ENCODE results near the gene SOWAHC. TPM values are rescaled to one million over a fixed set of nuclear protein-coding genes. Genes with fewer than 3 reads are reported as not detected.
"Not testable (repeated sequence)": the region's sequence is repeated elsewhere in the genome, so short reads cannot be mapped to it uniquely, and the experiment has no call there.

SOWAHC gene
- total RNA-seq, 1 donor from 2014 or later, result 12.7 TPM

DNA sequence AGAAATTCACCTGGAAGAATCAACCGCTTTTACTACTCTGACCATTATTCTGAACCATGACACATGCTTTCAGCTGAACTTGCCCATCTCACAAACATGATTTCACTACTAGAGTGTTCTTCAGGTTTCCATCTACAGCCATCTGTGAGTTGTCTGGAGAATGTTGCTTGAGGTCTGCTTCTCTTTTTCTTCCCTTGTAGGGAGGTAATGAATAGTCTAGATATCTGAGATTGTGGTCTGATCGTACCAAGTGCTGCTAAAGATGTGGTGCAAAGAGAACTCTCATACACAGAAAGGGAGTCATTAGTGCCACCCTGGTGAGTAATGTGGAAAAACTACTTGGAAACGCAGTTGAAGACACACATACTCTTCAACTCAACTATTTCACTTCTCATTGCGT lies 10.2 kb downstream of the SOWAHC start:
- H3K9me3 Mint-ChIP-seq (ENCODE audit: unreplicated experiment), result no peaks in the 10 kb centered on the region
- no peaks in the 10 kb centered on the region for H3K4me1 Mint-ChIP-seq (ENCODE audit: unreplicated experiment)
- TF ChIP-seq, protein P1, sequence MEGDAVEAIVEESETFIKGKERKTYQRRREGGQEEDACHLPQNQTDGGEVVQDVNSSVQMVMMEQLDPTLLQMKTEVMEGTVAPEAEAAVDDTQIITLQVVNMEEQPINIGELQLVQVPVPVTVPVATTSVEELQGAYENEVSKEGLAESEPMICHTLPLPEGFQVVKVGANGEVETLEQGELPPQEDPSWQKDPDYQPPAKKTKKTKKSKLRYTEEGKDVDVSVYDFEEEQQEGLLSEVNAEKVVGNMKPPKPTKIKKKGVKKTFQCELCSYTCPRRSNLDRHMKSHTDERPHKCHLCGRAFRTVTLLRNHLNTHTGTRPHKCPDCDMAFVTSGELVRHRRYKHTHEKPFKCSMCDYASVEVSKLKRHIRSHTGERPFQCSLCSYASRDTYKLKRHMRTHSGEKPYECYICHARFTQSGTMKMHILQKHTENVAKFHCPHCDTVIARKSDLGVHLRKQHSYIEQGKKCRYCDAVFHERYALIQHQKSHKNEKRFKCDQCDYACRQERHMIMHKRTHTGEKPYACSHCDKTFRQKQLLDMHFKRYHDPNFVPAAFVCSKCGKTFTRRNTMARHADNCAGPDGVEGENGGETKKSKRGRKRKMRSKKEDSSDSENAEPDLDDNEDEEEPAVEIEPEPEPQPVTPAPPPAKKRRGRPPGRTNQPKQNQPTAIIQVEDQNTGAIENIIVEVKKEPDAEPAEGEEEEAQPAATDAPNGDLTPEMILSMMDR (IDR thresholded peaks at IDR 0.05), result no peak
- peaks cover 5% of the 10 kb centered on the region for H3K27me3 Mint-ChIP-seq (ENCODE audit: unreplicated experiment)
- no peak overlapping the region for H3K27ac Mint-ChIP-seq (ENCODE audit: unreplicated experiment)
- no peak overlapping the region for H3K4me3 Mint-ChIP-seq (ENCODE audit: unreplicated experiment)
- no peak for DNase-seq (ENCODE audit: extremely low spot score, unreplicated experiment)
- H3K36me3 Mint-ChIP-seq (ENCODE audit: unreplicated experiment), result peaks cover 1% of the 10 kb centered on the region

DNA sequence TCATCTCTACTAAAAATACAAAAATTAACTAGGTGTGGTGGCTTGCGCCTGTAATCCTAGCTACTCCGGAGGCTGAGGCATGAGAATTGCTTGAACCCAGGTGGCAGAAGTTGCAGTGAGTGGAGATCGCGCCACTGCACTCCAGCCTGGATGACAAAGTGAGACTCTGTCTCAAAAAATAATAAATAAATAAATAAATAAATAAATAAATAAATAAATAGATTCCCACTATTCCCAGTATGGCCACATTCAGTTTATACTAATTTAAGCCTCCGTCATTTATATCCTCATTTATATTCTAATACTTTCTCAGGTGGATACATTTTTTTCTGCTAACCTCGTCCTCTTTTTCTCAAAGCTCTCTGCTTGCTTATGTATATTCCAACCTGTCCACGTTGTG lies 14.2 kb downstream of the SOWAHC start:
- H3K27me3 Mint-ChIP-seq (ENCODE audit: unreplicated experiment); H3K36me3 Mint-ChIP-seq (ENCODE audit: unreplicated experiment); H3K9me3 Mint-ChIP-seq (ENCODE audit: unreplicated experiment); H3K4me3 Mint-ChIP-seq (ENCODE audit: unreplicated experiment); H3K4me1 Mint-ChIP-seq (ENCODE audit: unreplicated experiment); H3K27ac Mint-ChIP-seq (ENCODE audit: unreplicated experiment); DNase-seq (ENCODE audit: extremely low spot score, unreplicated experiment): not testable (repeated sequence)

DNA sequence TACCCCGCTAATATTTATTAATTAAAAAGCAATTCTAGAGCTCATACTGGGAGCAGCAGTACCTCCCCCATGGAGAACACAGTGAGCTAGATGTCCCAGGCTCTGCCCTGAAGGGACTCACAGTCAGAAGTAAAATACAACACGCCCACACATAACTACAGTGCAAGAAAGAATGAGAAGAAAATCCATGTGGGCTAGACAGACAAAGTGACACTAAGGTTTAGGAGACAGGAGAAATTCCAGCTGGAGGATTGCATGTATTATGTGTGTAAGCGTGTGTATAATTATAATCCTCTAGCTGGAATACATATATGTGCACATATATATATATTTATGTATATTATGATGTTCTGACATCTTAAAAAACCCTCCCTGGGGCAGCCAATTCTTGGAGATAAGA lies 15.7 kb downstream of the SOWAHC start:
- Mint-ChIP-seq H3K27ac (ENCODE audit: unreplicated experiment) (no peak overlapping the region), H3K4me1 (ENCODE audit: unreplicated experiment) (peaks cover 2% of the 10 kb centered on the region), H3K36me3 (ENCODE audit: unreplicated experiment) (no peaks in the 10 kb centered on the region), H3K27me3 (ENCODE audit: unreplicated experiment) (peaks cover 3% of the 10 kb centered on the region), H3K4me3 (ENCODE audit: unreplicated experiment) (no peak overlapping the region), H3K9me3 (ENCODE audit: unreplicated experiment) (no peaks in the 10 kb centered on the region)
- no peak for DNase-seq (ENCODE audit: extremely low spot score, unreplicated experiment)
- TF ChIP-seq, protein P1 (IDR thresholded peaks at IDR 0.05), result no peak

DNA sequence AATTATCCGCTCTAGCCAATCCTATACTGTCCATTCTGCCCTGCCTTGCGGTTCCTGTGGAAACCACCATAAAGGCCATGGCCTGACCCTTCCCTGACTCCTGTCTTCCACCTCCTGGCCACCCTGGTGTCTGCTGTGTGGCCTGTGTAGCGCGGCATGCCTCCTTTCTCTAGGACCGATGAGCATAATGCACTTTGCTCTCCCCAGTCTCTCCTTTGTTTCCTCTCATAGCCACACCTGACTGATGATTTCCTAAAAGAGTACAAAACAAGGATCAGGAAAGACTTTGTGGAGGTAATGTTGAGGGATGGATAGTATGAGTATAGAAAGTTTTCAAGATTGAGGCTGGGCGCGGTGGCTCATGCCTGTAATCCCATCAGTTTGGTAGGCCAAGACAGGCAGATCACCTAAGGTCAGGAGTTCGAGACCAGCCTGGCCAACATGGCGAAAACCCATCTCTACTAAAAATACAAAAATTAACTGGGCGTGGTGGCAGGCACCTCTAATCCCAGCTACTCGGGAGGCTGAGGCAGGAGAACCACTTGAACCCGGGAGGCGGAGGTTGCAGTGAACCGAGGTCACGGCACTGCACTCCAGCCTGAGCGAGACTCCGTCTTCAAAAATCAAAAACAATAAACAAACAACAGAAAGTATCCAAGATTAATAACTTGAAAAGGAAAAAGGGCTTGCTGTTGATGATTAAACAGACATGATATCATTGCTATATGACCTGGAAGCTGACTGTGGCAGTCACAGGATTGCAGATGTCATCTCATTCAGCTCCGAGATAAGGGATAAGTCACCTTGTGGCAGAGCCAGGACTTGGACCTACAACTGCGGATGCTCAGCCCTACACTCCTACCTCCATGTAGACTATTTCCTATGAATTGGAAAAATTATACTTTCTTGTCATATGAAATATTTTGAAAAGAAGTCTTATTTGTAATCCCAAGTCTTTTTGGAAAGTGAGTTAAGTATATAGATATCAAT lies 16.6 kb downstream of the SOWAHC start:
- TF ChIP-seq, protein P1 (IDR thresholded peaks at IDR 0.05), result no peak
- Mint-ChIP-seq H3K9me3 (ENCODE audit: unreplicated experiment) (no peaks in the 10 kb centered on the region), H3K4me3 (ENCODE audit: unreplicated experiment) (no peak overlapping the region), H3K27ac (ENCODE audit: unreplicated experiment) (no peak overlapping the region), H3K27me3 (ENCODE audit: unreplicated experiment) (peaks cover 3% of the 10 kb centered on the region), H3K36me3 (ENCODE audit: unreplicated experiment) (no peaks in the 10 kb centered on the region), H3K4me1 (ENCODE audit: unreplicated experiment) (peaks cover 2% of the 10 kb centered on the region)
- no peak for DNase-seq (ENCODE audit: extremely low spot score, unreplicated experiment)

DNA sequence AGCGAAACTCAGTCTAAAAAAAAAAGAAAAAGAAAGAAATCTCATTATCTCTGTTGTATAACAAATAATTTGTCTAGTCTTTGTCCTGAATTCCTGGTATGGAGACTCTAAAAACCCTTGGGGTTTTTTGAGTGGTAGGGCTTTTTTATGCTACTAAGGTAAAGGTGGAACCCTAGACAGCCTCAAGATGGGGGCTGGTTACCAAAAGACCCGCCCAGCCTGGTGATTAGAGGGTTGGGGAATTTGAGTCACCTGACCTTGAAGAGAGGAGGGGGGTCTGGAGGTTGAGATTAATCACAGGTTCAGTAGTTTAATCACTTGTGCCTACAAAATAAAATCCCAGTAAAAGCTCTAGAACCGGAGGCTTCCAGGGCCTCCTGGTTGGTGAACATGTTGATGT lies 17.6 kb downstream of the SOWAHC start:
- Mint-ChIP-seq H3K27ac (ENCODE audit: unreplicated experiment) (no peak overlapping the region), H3K9me3 (ENCODE audit: unreplicated experiment) (no peaks in the 10 kb centered on the region), H3K4me1 (ENCODE audit: unreplicated experiment) (peaks cover 2% of the 10 kb centered on the region), H3K27me3 (ENCODE audit: unreplicated experiment) (peaks cover 2% of the 10 kb centered on the region), H3K36me3 (ENCODE audit: unreplicated experiment) (no peaks in the 10 kb centered on the region), H3K4me3 (ENCODE audit: unreplicated experiment) (no peak overlapping the region)
- no peak for DNase-seq (ENCODE audit: extremely low spot score, unreplicated experiment)
- TF ChIP-seq, protein P1 (IDR thresholded peaks at IDR 0.05), result no peak

Measured in osteocyte (in vitro differentiated cells).